CD4-positive, alpha-beta memory T cell (primary cell): ENCODE measurements around the gene ZNF341. TPM values are rescaled to one million over a fixed set of nuclear protein-coding genes. Genes with fewer than 3 reads are reported as not detected.

Source experiments
- CTCF ChIA-PET: fragments of 350-600 bp; sonication (Branson Sonifier 250); formaldehyde crosslinking; loops from one replicate; lab custom pipeline; 2021; ENCODE audit warnings: inconsistent platforms; ENCODE audit not compliant: partially characterized antibody; lab: Charles Lee
- POLR2A ChIA-PET: fragments of 350-600 bp; sonication (Branson Sonifier 250); formaldehyde crosslinking; loops from one replicate; lab custom pipeline; 2021; ENCODE audit not compliant: partially characterized antibody; lab: Charles Lee
- DNase-seq, 5 donors: peaks; one replicate each; pipeline versions ENCODE4 v3.0.0 to v3.0.0-alpha.2; 2020 to 2022; ENCODE audit warnings: mixed read lengths in 1 of 5
- H3K27ac ChIP-seq: one replicate; pipeline ENCODE4 v1.7.0; 2013; ENCODE audit warnings: low read depth, low read length
- H3K27me3 ChIP-seq: 2 replicates; pipeline ENCODE4 v1.7.0; 2013; ENCODE audit warnings: mild to moderate bottlenecking, low read length, moderate library complexity; ENCODE audit not compliant: insufficient read depth
- H3K36me3 ChIP-seq: 2 replicates; pipeline ENCODE4 v1.7.0; 2013; ENCODE audit warnings: mild to moderate bottlenecking, low read length, moderate library complexity; ENCODE audit not compliant: insufficient read depth
- H3K4me1 ChIP-seq: 2 replicates; pipeline ENCODE4 v1.7.0; 2013; ENCODE audit warnings: mild to moderate bottlenecking, low read length, moderate library complexity; ENCODE audit not compliant: insufficient read depth
- H3K4me3 ChIP-seq, 2 donors: one replicate each; pipeline ENCODE4 v1.7.0; 2013; ENCODE audit warnings: low read length in 2 of 2, mild to moderate bottlenecking in 1 of 2
- H3K9me3 ChIP-seq, 2 donors: one replicate each; pipeline ENCODE4 v1.7.0; 2013; ENCODE audit warnings: low read length in 2 of 2, control low read depth in 1 of 2; ENCODE audit not compliant: control insufficient read depth in 1 of 2
- H3K27ac Mint-ChIP-seq, 7 donors: one replicate each; pipeline ENCODE4 v1.8.0; 2020 to 2021; ENCODE audit warnings: mixed read lengths in 7 of 7, mild to moderate bottlenecking in 6 of 7, inconsistent platforms in 3 of 7, moderate library complexity in 3 of 7
- H3K27me3 Mint-ChIP-seq, 2 donors: one replicate each; pipeline ENCODE4 v1.8.0; 2020 to 2021; ENCODE audit warnings: mixed read lengths in 2 of 2
- H3K36me3 Mint-ChIP-seq, 2 donors: one replicate each; pipeline ENCODE4 v1.8.0; 2020 to 2021; ENCODE audit warnings: mixed read lengths in 2 of 2, inconsistent platforms in 1 of 2, mild to moderate bottlenecking in 1 of 2
- H3K4me1 Mint-ChIP-seq, 4 donors: one replicate each; pipeline ENCODE4 v1.8.0; 2020 to 2021; ENCODE audit warnings: mixed read lengths in 4 of 4, mild to moderate bottlenecking in 1 of 4
- H3K4me3 Mint-ChIP-seq, 8 donors: one replicate each; pipeline ENCODE4 v1.8.0; 2020 to 2021; ENCODE audit warnings: mixed read lengths in 8 of 8, mild to moderate bottlenecking in 7 of 8, moderate library complexity in 6 of 8, inconsistent platforms in 3 of 8
- H3K9me3 Mint-ChIP-seq, 8 donors: one replicate each; pipeline ENCODE4 v1.8.0; 2020 to 2021; ENCODE audit warnings: mixed read lengths in 8 of 8, mild to moderate bottlenecking in 5 of 8, inconsistent platforms in 3 of 8, moderate library complexity in 1 of 8
- intact Hi-C: fragments of 100-400 bp; cut with micrococcal nuclease; formaldehyde crosslinking; loops from one replicate; pipeline ENCODE4 v1.15.1; 2023
- polyA plus RNA-seq, 2 donors: library from polyadenylated mRNA; unstranded; fragments of 300-500 nt; fragmentation: Illumina TruSeq; gene quantifications; one replicate each; pipeline ENCODE4 v1.2.3, GENCODE V29; 2021
- total RNA-seq, 2 experiments: library from RNA; stranded (reverse); gene quantifications; one replicate each; pipeline ENCODE4 v1.2.3, GENCODE V29; 2021

ZNF341 gene
- total and polyA plus RNA-seq, 4 experiments from 2014 or later = 1.5 to 5.0 (median 3.6) TPM

GRCh38 chr20:33798444-33798843, 66.6 kb downstream of the ZNF341 start:
- Mint-ChIP-seq H3K4me1 (no peaks in the 10 kb centered on the region), H3K27ac (peak overlapping the region in 1 of 7 donors; percentile 47), H3K9me3 (peaks cover 0 to 2% (median 0%) of the 10 kb centered on the region in 8 donors), H3K27me3 (no peaks in the 10 kb centered on the region), H3K36me3 (no peaks in the 10 kb centered on the region), H3K4me3 (no peak overlapping the region)
- Histone ChIP-seq H3K27me3 (no peaks in the 10 kb centered on the region), H3K4me1 (no peaks in the 10 kb centered on the region), H3K36me3 (no peaks in the 10 kb centered on the region), H3K9me3 (no peaks in the 10 kb centered on the region), H3K27ac (no peak overlapping the region), H3K4me3 (no peak overlapping the region)
- POLR2A ChIA-PET = no interaction called here
- CTCF ChIA-PET = no interaction called here
- DNase-seq = no peak
- intact Hi-C loops = no loop called here

- Histone ChIP-seq H3K4me1 (no peaks in the 10 kb centered on the region), H3K4me3 (no peak overlapping the region), H3K36me3 (no peaks in the 10 kb centered on the region), H3K27me3 (no peaks in the 10 kb centered on the region), H3K27ac (no peak overlapping the region), H3K9me3 (no peaks in the 10 kb centered on the region)
- Mint-ChIP-seq H3K4me3 (no peak overlapping the region), H3K36me3 (no peaks in the 10 kb centered on the region), H3K27me3 (peaks cover 0 to 5% of the 10 kb centered on the region in 2 donors), H3K27ac (no peak overlapping the region), H3K9me3 (peaks cover 0 to 4% (median 0%) of the 10 kb centered on the region in 8 donors), H3K4me1 (no peaks in the 10 kb centered on the region)
- ChIA-PET CTCF (no interaction called here), POLR2A (interaction anchor here (1.0 kb wide), 1 partner anchor 11 kb away, joined by 3 read pairs; no protein-coding TSS in a partner anchor)
- no peak for DNase-seq
- intact Hi-C loops = no loop called here
Observed at GRCh38 chr20:33803921-33804337, 72.1 kb downstream of the ZNF341 start.

GRCh38 chr20:33808388-33808787, 76.6 kb downstream of the ZNF341 start:
- Histone ChIP-seq H3K4me3 (no peak overlapping the region), H3K27me3 (no peaks in the 10 kb centered on the region), H3K9me3 (no peaks in the 10 kb centered on the region), H3K4me1 (peaks cover 20% of the 10 kb centered on the region), H3K27ac (no peak overlapping the region), H3K36me3 (no peaks in the 10 kb centered on the region)
- H3K4me3 Mint-ChIP-seq = no peak overlapping the region
- peaks cover 0 to 14% of the 10 kb centered on the region in 2 donors for H3K36me3 Mint-ChIP-seq
- H3K27ac Mint-ChIP-seq = no peak overlapping the region
- ChIA-PET CTCF (no interaction called here), POLR2A (no interaction called here)
- intact Hi-C loops = no loop called here
- no peak for DNase-seq
- H3K27me3 Mint-ChIP-seq = peaks cover 0 to 5% of the 10 kb centered on the region in 2 donors
- peaks cover 14 to 25% (median 14%) of the 10 kb centered on the region in 4 donors for H3K4me1 Mint-ChIP-seq
- H3K9me3 Mint-ChIP-seq = peaks cover 0 to 2% (median 0%) of the 10 kb centered on the region in 8 donors

- ChIA-PET POLR2A (interaction anchor here (0.6 to 2.7 kb wide), 8 partner anchors 49 to 553 kb away, joined by 3 to 32 read pairs (median 15); partner anchors contain the start of genes CBFA2T2, EIF2S2, ITCH and RALY), CTCF (interaction anchor here (1.4 to 2.3 kb wide), 4 partner anchors 9 to 302 kb away, joined by 4 to 11 read pairs (median 6); partner anchors contain the start of gene EIF2S2)
- H3K4me3 Mint-ChIP-seq = no peak overlapping the region
- H3K4me1 Mint-ChIP-seq = peaks cover 29 to 44% (median 31%) of the 10 kb centered on the region in 4 donors
- peak overlapping the region in 1 of 7 donors; percentile 29 for H3K27ac Mint-ChIP-seq
- H3K27me3 Mint-ChIP-seq = peaks cover 0 to 3% of the 10 kb centered on the region in 2 donors
- DNase-seq = no peak
- H3K4me3 ChIP-seq = no peak overlapping the region
- no peaks in the 10 kb centered on the region for H3K9me3 ChIP-seq
- H3K4me1 ChIP-seq = peaks cover 38% of the 10 kb centered on the region
- H3K27ac ChIP-seq = no peak overlapping the region
- H3K36me3 Mint-ChIP-seq = peaks cover 9 to 21% of the 10 kb centered on the region in 2 donors
- H3K36me3 ChIP-seq = no peaks in the 10 kb centered on the region
- no peaks in the 10 kb centered on the region for H3K27me3 ChIP-seq
- peaks cover 0 to 2% (median 0%) of the 10 kb centered on the region in 8 donors for H3K9me3 Mint-ChIP-seq
- intact Hi-C loops = loop anchor here (2.0 to 10.0 kb wide), 3 partner anchors 105 to 1703 kb away; partner anchors contain the start of genes PIGU and TM9SF4
Observed at GRCh38 chr20:33810259-33810658, 78.5 kb downstream of the ZNF341 start.

- H3K4me3 Mint-ChIP-seq = peak within 1 kb of the TSS; percentile 93 to 99 (median 97)
- H3K27me3 Mint-ChIP-seq = peaks cover 0 to 2% of the 10 kb centered on the region in 2 donors
- peak within 1 kb of the TSS; percentile 88 for H3K27ac ChIP-seq
- peaks cover 0 to 2% (median 0%) of the 10 kb centered on the region in 8 donors for H3K9me3 Mint-ChIP-seq
- POLR2A ChIA-PET = interaction anchor here (0.6 to 2.7 kb wide), 24 partner anchors 9 to 1960 kb away, joined by 3 to 32 read pairs (median 4); partner anchors contain the start of genes CBFA2T2, EIF2S2, ITCH and MAPRE1
- DNase-seq = peak; percentile 97 to 99 (median 98)
- H3K4me1 Mint-ChIP-seq = peaks cover 35 to 52% (median 38%) of the 10 kb centered on the region in 4 donors
- H3K36me3 Mint-ChIP-seq = peaks cover 10 to 25% of the 10 kb centered on the region in 2 donors
- no peaks in the 10 kb centered on the region for H3K27me3 ChIP-seq
- CTCF ChIA-PET = interaction anchor here (0.5 to 2.3 kb wide), 10 partner anchors 8 to 397 kb away, joined by 3 to 11 read pairs (median 4); partner anchors contain the start of gene EIF2S2
- H3K36me3 ChIP-seq = no peaks in the 10 kb centered on the region
- peaks cover 38% of the 10 kb centered on the region for H3K4me1 ChIP-seq
- intact Hi-C loops = loop anchor here (1.0 to 10.0 kb wide), 13 partner anchors 48 to 1704 kb away; partner anchors contain the start of genes CDK5RAP1, E2F1, EIF2S2 and PIGU
- no peaks in the 10 kb centered on the region for H3K9me3 ChIP-seq
- H3K4me3 ChIP-seq = peak within 1 kb of the TSS; percentile 71 to 85
- H3K27ac Mint-ChIP-seq = peak within 1 kb of the TSS; percentile 86 to 99 (median 95)
Observed at GRCh38 chr20:33810885-33811775, 79.3 kb downstream of the ZNF341 start, which contains the start of gene CHMP4B. Gene CHMP4B (plus strand): TSS chr20:33811348. CDS start chr20:33811469, 121 bp downstream.

- CTCF ChIA-PET = interaction anchor here (0.5 to 1.5 kb wide), 7 partner anchors 8 to 398 kb away, joined by 3 to 6 read pairs (median 4); no protein-coding TSS in a partner anchor
- H3K27ac ChIP-seq = peak overlapping the region; percentile 88
- Mint-ChIP-seq H3K4me1 (peaks cover 39 to 57% (median 44%) of the 10 kb centered on the region in 4 donors), H3K36me3 (peaks cover 10 to 28% of the 10 kb centered on the region in 2 donors), H3K9me3 (peaks cover 0 to 2% (median 0%) of the 10 kb centered on the region in 8 donors), H3K27me3 (no peaks in the 10 kb centered on the region), H3K27ac (peak overlapping the region; percentile 86 to 99 (median 94)), H3K4me3 (peak overlapping the region; percentile 93 to 99 (median 96))
- intact Hi-C loops = loop anchor here (1.0 to 10.0 kb wide), 13 partner anchors 48 to 1704 kb away; partner anchors contain the start of genes CDK5RAP1, E2F1, EIF2S2 and PIGU
- no peaks in the 10 kb centered on the region for H3K27me3 ChIP-seq
- H3K36me3 ChIP-seq = no peaks in the 10 kb centered on the region
- POLR2A ChIA-PET = interaction anchor here (0.7 to 2.7 kb wide), 22 partner anchors 8 to 1960 kb away, joined by 3 to 32 read pairs (median 4); partner anchors contain the start of genes CBFA2T2, EIF2S2, ITCH and MAPRE1
- peaks cover 38% of the 10 kb centered on the region for H3K4me1 ChIP-seq
- peak in 3 of 5 donors; percentile 9 to 21 (median 13) for DNase-seq
- no peaks in the 10 kb centered on the region for H3K9me3 ChIP-seq
- H3K4me3 ChIP-seq = peak overlapping the region; percentile 71 to 85
Observed at GRCh38 chr20:33811776-33812151, 80.0 kb downstream of the ZNF341 start.
